Small intestine (tissue), 7 donors: ENCODE results near the gene SLC11A1. TPM values are rescaled to one million over a fixed set of nuclear protein-coding genes. Genes with fewer than 3 reads are reported as not detected.

ENCODE experiments used
- DNase-seq, 2 donors: peaks; one replicate each; pipeline versions ENCODE4 v3.0.0 to v3.0.0-alpha.2; 2013
- FAIRE-seq: peaks from 2 replicates; lab custom pipeline; 2012; peaks lifted over from hg19 to GRCh38; lab: Jason Lieb, UNC
- H3K27ac ChIP-seq, 3 donors: one replicate each; pipeline ENCODE4 v1.5.1; 2013; ENCODE audit warnings: low read length in 2 of 3, mild to moderate bottlenecking in 2 of 3, control low read depth in 1 of 3, inconsistent platforms in 1 of 3, low read depth in 1 of 3, moderate library complexity in 1 of 3
- H3K27me3 ChIP-seq, 3 donors: one replicate each; pipeline ENCODE4 v1.6.1; 2013; ENCODE audit warnings: low read length in 3 of 3, inconsistent platforms in 1 of 3; ENCODE audit not compliant: control insufficient read depth in 3 of 3, insufficient read depth in 3 of 3
- H3K36me3 ChIP-seq, 3 donors: one replicate each; pipeline ENCODE4 v1.6.1; 2013; ENCODE audit warnings: low read length in 3 of 3, inconsistent platforms in 1 of 3, low read depth in 1 of 3, mild to moderate bottlenecking in 1 of 3, moderate library complexity in 1 of 3; ENCODE audit not compliant: control insufficient read depth in 3 of 3, insufficient read depth in 2 of 3
- H3K4me1 ChIP-seq, 3 donors: one replicate each; pipeline ENCODE4 v1.6.1; 2013; ENCODE audit warnings: low read length in 2 of 3, inconsistent platforms in 1 of 3, low read depth in 1 of 3, mild to moderate bottlenecking in 1 of 3, moderate library complexity in 1 of 3; ENCODE audit not compliant: control insufficient read depth in 3 of 3, insufficient read depth in 2 of 3
- H3K4me3 ChIP-seq, 3 donors: one replicate each; pipeline ENCODE4 v1.5.1; 2013; ENCODE audit warnings: low read length in 3 of 3, control low read depth in 1 of 3, inconsistent platforms in 1 of 3, low read depth in 1 of 3, mild to moderate bottlenecking in 1 of 3, moderate library complexity in 1 of 3
- H3K9me3 ChIP-seq, 2 donors: one replicate each; pipeline ENCODE4 v1.6.1; 2013; ENCODE audit warnings: low read depth in 1 of 2, low read length in 1 of 2; ENCODE audit not compliant: control insufficient read depth in 2 of 2, insufficient read depth in 1 of 2
- WGBS, 3 donors: extraction: QIAGEN DNeasy Blood & Tissue Kit; methylation state at CpG; one replicate each; pipeline ENCODE4 v1.1.7; 2013; 5-methylcytosine and 5-hydroxymethylcytosine counted together
- polyA plus RNA-seq, 4 donors: library from polyadenylated mRNA; stranded (reverse) in 3 of 4; unstranded in 1 of 4; fragments of 200-250 nt in 3 of 4; fragments of 120-200 nt in 1 of 4; gene quantifications; one replicate each; pipeline versions ENCODE4 v1.2.1 to v1.2.3, GENCODE V29; 2013
- donor health status: healthy with polysubstance abuse.
- donor health status: control.
- donor health status: control.
- donor health status: Bipolar disorder and iron deficiency.
- donor health status: healthy.

The SLC11A1 gene
- polyA plus RNA-seq, 4 donors, result 0.54 to 8.4 (median 2.0) TPM

- no peaks in the 10 kb centered on the region for H3K9me3 ChIP-seq
- WGBS, 3 donors, result 95 to 99% (median 98%) methylated on average over 9 to 12 of the region's 12 CpGs
- no peak overlapping the region for H3K27ac ChIP-seq
- H3K36me3 ChIP-seq, result peaks cover 0 to 71% (median 0%) of the 10 kb centered on the region in 3 donors
- DNase-seq, result no peak
- H3K4me3 ChIP-seq, result no peak overlapping the region
- FAIRE-seq, result no peak
- no peaks in the 10 kb centered on the region for H3K4me1 ChIP-seq
- H3K27me3 ChIP-seq, result no peaks in the 10 kb centered on the region
Measured at GRCh38 chr2:218344090-218344754, 37.9 kb upstream of the SLC11A1 start.

- H3K36me3 ChIP-seq, result peaks cover 0 to 66% (median 0%) of the 10 kb centered on the region in 3 donors
- WGBS, 3 donors, result 92 to 93% (median 92%) methylated on average over 20 to 22 of the region's 22 CpGs
- H3K27ac ChIP-seq, result no peak overlapping the region
- no peaks in the 10 kb centered on the region for H3K4me1 ChIP-seq
- peaks cover 0 to 3% of the 10 kb centered on the region in 2 donors for H3K9me3 ChIP-seq
- FAIRE-seq, result no peak
- no peak overlapping the region for H3K4me3 ChIP-seq
- no peak for DNase-seq
- no peaks in the 10 kb centered on the region for H3K27me3 ChIP-seq
Measured at GRCh38 chr2:218344755-218345417, 37.2 kb upstream of the SLC11A1 start.

GRCh38 chr2:218345491-218346236, 36.4 kb upstream of the SLC11A1 start:
- FAIRE-seq (no peak), DNase-seq (peak in 1 of 2 donors; percentile 2)
- Histone ChIP-seq H3K36me3 (peaks cover 0 to 59% (median 0%) of the 10 kb centered on the region in 3 donors), H3K4me3 (no peak overlapping the region), H3K4me1 (no peaks in the 10 kb centered on the region), H3K27ac (no peak overlapping the region), H3K27me3 (no peaks in the 10 kb centered on the region), H3K9me3 (peaks cover 0 to 3% of the 10 kb centered on the region in 2 donors)
- 82 to 90% (median 87%) methylated on average over 12 of the region's 12 CpGs for WGBS, 3 donors

GRCh38 chr2:218347172-218347571, 34.9 kb upstream of the SLC11A1 start:
- FAIRE-seq (no peak), DNase-seq (no peak)
- Histone ChIP-seq H3K36me3 (peaks cover 0 to 45% (median 0%) of the 10 kb centered on the region in 3 donors), H3K4me3 (no peak overlapping the region), H3K27me3 (no peaks in the 10 kb centered on the region), H3K4me1 (no peaks in the 10 kb centered on the region), H3K27ac (no peak overlapping the region), H3K9me3 (peaks cover 0 to 11% of the 10 kb centered on the region in 2 donors)
- 72 to 83% (median 72%) methylated on average over 5 of the region's 5 CpGs for WGBS, 3 donors

- FAIRE-seq (no peak), DNase-seq (no peak)
- 85 to 94% (median 87%) methylated on average over 14 of the region's 14 CpGs for WGBS, 3 donors
Measured at GRCh38 chr2:218354045-218354444, 28.0 kb upstream of the SLC11A1 start.

GRCh38 chr2:218354850-218355443, 27.1 kb upstream of the SLC11A1 start:
- WGBS, 3 donors, result 17 to 55% (median 39%) methylated on average over 20 of the region's 20 CpGs
- DNase-seq (peak; percentile 51 to 81), FAIRE-seq (no peak)
- Histone ChIP-seq H3K27me3 (no peaks in the 10 kb centered on the region), H3K36me3 (no peaks in the 10 kb centered on the region), H3K27ac (peak overlapping the region in 2 of 3 donors; percentile 48 to 64), H3K4me1 (peaks cover 0 to 16% (median 0%) of the 10 kb centered on the region in 3 donors), H3K4me3 (no peak overlapping the region), H3K9me3 (peaks cover 0 to 15% of the 10 kb centered on the region in 2 donors)

More at GRCh38 chr2:218354045-218354444, 28.0 kb upstream of the SLC11A1 start:
- H3K27ac ChIP-seq, result no peak overlapping the region
- H3K4me1 ChIP-seq, result peaks cover 0 to 16% (median 0%) of the 10 kb centered on the region in 3 donors
- no peaks in the 10 kb centered on the region for H3K27me3 ChIP-seq
- H3K9me3 ChIP-seq, result peaks cover 0 to 18% of the 10 kb centered on the region in 2 donors
- no peaks in the 10 kb centered on the region for H3K36me3 ChIP-seq
- H3K4me3 ChIP-seq, result no peak overlapping the region

GRCh38 chr2:218357236-218358177, 24.6 kb upstream of the SLC11A1 start:
- peaks cover 0 to 5% of the 10 kb centered on the region in 2 donors for H3K9me3 ChIP-seq
- no peaks in the 10 kb centered on the region for H3K27me3 ChIP-seq
- no peaks in the 10 kb centered on the region for H3K36me3 ChIP-seq
- peaks cover 0 to 16% (median 0%) of the 10 kb centered on the region in 3 donors for H3K4me1 ChIP-seq
- 71 to 73% (median 71%) methylated on average over 16 to 17 of the region's 17 CpGs for WGBS, 3 donors
- no peak overlapping the region for H3K27ac ChIP-seq
- no peak for DNase-seq
- FAIRE-seq, result no peak
- no peak overlapping the region for H3K4me3 ChIP-seq
